SH-SY5Y (cell line): ENCODE data around the gene MAGEA4.

Experiments used
- GATA2 ChIP-seq: IDR thresholded peaks from 2 replicates; pipeline ENCODE4 v1.6.1; 2011; ENCODE audit warnings: mild to moderate bottlenecking, low read depth, low read length
- GATA3 ChIP-seq: IDR thresholded peaks from 2 replicates; pipeline ENCODE4 v1.6.1; 2011; ENCODE audit warnings: low read depth, mild to moderate bottlenecking, low read length, moderate library complexity

- TF ChIP-seq GATA3 (no peak), GATA2 (no peak)
Measured at GRCh38 chrX:151921292-151921691, 8.6 kb downstream of the MAGEA4 start.
